Activated B cell treated with CpG ODN at 0.5 μM for 24 hours (primary cell): ENCODE data around the gene EGLN3. TPM values are rescaled to one million over a fixed set of nuclear protein-coding genes. Genes with fewer than 3 reads are reported as not detected.
"Not testable (repeated sequence)": the region's sequence is repeated elsewhere in the genome, so short reads cannot be mapped to it uniquely, and the experiment has no call there.

Source experiments
- ATAC-seq: fragments of 200-7000 bp; cut with Tn5 transposase; one replicate; pipeline ENCODE4 v1.10.0; 2021; ENCODE audit warnings: low read depth, mild to moderate bottlenecking, moderate library complexity
- CTCF ChIA-PET: fragments of 350-600 bp; sonication (Branson Sonifier 250); formaldehyde crosslinking; loops from one replicate; lab custom pipeline; 2021; ENCODE audit warnings: antibody characterized with exemption; lab: Charles Lee
- POLR2A ChIA-PET: fragments of 350-600 bp; sonication (Branson Sonifier 250); formaldehyde crosslinking; loops from one replicate; lab custom pipeline; 2021; ENCODE audit warnings: antibody characterized with exemption; lab: Charles Lee
- DNase-seq: peaks from one replicate; pipeline ENCODE4 v3.0.0; 2022
- H3K27ac Mint-ChIP-seq: one replicate; pipeline ENCODE4 v1.8.0; 2020; ENCODE audit warnings: mixed read lengths
- H3K27me3 Mint-ChIP-seq: one replicate; pipeline ENCODE4 v1.8.0; 2021; ENCODE audit warnings: mixed read lengths
- H3K36me3 Mint-ChIP-seq: one replicate; pipeline ENCODE4 v1.8.0; 2021; ENCODE audit warnings: low read depth, mixed read lengths
- H3K4me1 Mint-ChIP-seq: one replicate; pipeline ENCODE4 v1.8.0; 2021; ENCODE audit warnings: mixed read lengths
- H3K4me3 Mint-ChIP-seq: one replicate; pipeline ENCODE4 v1.8.0; 2020; ENCODE audit warnings: mild to moderate bottlenecking, mixed read lengths
- H3K9me3 Mint-ChIP-seq: one replicate; pipeline ENCODE4 v1.8.0; 2020; ENCODE audit warnings: mixed read lengths
- CTCF ChIP-seq: fragments of 200-600 bp; IDR thresholded peaks from one replicate; pipeline ENCODE4 v1.8.0; 2022; ENCODE audit warnings: antibody characterized with exemption, mild to moderate bottlenecking
- intact Hi-C: fragments of 100-400 bp; cut with micrococcal nuclease; formaldehyde crosslinking; loops from one replicate; pipeline ENCODE4 v1.15.1; 2024
- total RNA-seq: library from RNA; stranded (reverse); gene quantifications from 2 replicates; pipeline ENCODE4 v1.2.3, GENCODE V29; 2022

Gene EGLN3
- total RNA-seq, 1 donor from 2014 or later, result 0.33 TPM

GRCh38 chr14:33931461-33931860 is 19.4 kb downstream of the EGLN3 start:
- ChIA-PET CTCF (no interaction called here), POLR2A (no interaction called here)
- Mint-ChIP-seq H3K36me3 (no peaks in the 10 kb centered on the region), H3K27ac (no peak overlapping the region), H3K4me3 (no peak overlapping the region), H3K9me3 (no peaks in the 10 kb centered on the region), H3K27me3 (no peaks in the 10 kb centered on the region), H3K4me1 (no peaks in the 10 kb centered on the region)
- no peak for ATAC-seq
- DNase-seq, result no peak
- no peak for TF ChIP-seq CTCF
- intact Hi-C loops, result no loop called here

DNA sequence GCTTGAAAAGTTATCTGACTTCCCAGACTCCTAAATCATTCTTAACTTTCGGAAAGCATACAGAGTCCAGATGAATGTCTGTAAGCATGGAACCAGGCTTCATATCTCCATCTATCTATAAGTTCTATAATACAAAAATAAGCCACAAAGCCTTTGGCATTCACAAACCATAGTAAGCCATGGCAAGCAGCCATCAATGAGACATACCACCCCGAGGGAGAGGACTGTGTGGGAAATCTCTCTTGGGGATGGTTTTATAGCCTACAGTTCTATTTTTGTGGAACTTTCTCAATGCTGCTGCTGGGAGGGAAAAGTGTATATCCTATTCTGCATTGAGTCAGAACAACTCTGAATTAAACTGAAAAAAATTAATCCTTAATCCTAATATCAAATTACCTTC is 20.4 kb downstream of the EGLN3 start:
- Mint-ChIP-seq H3K36me3 (no peaks in the 10 kb centered on the region), H3K27ac (no peak overlapping the region), H3K27me3 (no peaks in the 10 kb centered on the region), H3K9me3 (no peaks in the 10 kb centered on the region), H3K4me1 (no peaks in the 10 kb centered on the region), H3K4me3 (no peak overlapping the region)
- ATAC-seq (no peak), DNase-seq (no peak)
- no peak for TF ChIP-seq CTCF
- intact Hi-C loops, result no loop called here
- ChIA-PET POLR2A (no interaction called here), CTCF (no interaction called here)

GRCh38 chr14:33929799-33930408 is 21.0 kb downstream of the EGLN3 start:
- Mint-ChIP-seq H3K4me3 (no peak overlapping the region), H3K4me1 (no peaks in the 10 kb centered on the region), H3K27ac (no peak overlapping the region), H3K27me3 (no peaks in the 10 kb centered on the region), H3K9me3 (no peaks in the 10 kb centered on the region), H3K36me3 (no peaks in the 10 kb centered on the region)
- ATAC-seq (no peak), DNase-seq (no peak)
- intact Hi-C loops, result no loop called here
- ChIA-PET POLR2A (no interaction called here), CTCF (interaction anchor here (0.6 kb wide), 1 partner anchor 168 kb away, joined by 3 read pairs; no protein-coding TSS in a partner anchor)
- no peak for TF ChIP-seq CTCF

DNA sequence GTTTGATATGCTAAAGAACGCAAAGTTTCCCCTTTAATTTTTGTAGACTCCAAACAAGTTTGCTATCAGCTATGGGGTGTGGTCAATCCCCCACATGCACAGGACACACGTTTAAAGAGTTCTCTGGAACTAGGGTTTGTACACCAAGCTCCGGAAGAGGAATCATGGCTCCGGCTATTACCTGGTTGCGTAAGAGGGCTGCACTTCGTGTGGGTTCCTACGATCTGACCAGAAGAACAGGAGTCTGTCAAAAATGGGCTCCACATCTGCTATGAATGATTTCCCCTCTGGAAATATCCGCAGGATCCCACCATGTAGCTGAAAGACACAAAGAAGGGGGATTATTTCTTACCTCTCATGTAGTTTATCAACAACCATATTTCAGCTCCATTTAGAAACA is 22.0 kb downstream of the EGLN3 start:
- DNase-seq, result no peak
- CTCF ChIA-PET, result no interaction called here
- no peaks in the 10 kb centered on the region for H3K36me3 Mint-ChIP-seq

DNA sequence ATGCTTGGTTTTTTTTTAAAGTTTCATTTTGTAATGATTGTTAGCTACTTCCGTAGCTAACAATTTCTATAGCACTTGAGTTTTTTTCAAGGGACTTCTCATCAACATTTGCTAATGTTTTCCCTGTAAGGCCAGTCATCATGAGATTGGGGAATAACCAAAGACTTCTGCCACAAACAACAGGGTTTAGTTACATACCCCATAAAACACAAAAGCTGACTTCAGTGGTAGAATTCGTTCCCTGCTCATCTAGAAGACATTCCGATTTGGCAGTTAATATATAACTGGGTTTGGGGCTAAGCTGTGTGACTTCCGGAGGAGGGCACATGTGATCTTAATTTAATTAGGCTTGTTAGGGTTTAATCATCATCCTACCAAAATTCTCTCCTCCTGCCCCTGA is 22.9 kb downstream of the EGLN3 start:
- H3K27ac Mint-ChIP-seq, result no peak overlapping the region
- ATAC-seq (no peak), DNase-seq (no peak)
- no peaks in the 10 kb centered on the region for H3K36me3 Mint-ChIP-seq
- ChIA-PET CTCF (no interaction called here), POLR2A (no interaction called here)
- H3K4me3 Mint-ChIP-seq, result no peak overlapping the region
- TF ChIP-seq CTCF, result no peak
- no peaks in the 10 kb centered on the region for H3K27me3 Mint-ChIP-seq
- intact Hi-C loops, result no loop called here
- no peaks in the 10 kb centered on the region for H3K4me1 Mint-ChIP-seq
- no peaks in the 10 kb centered on the region for H3K9me3 Mint-ChIP-seq

More for the DNA sequence above, 22.0 kb downstream of the EGLN3 start:
- intact Hi-C loops, result no loop called here
- no peaks in the 10 kb centered on the region for H3K27me3 Mint-ChIP-seq
- POLR2A ChIA-PET, result no interaction called here
- ATAC-seq, result no peak
- no peak for TF ChIP-seq CTCF
- no peaks in the 10 kb centered on the region for H3K4me1 Mint-ChIP-seq
- H3K9me3 Mint-ChIP-seq, result no peaks in the 10 kb centered on the region
- no peak overlapping the region for H3K4me3 Mint-ChIP-seq
- no peak overlapping the region for H3K27ac Mint-ChIP-seq

- CTCF ChIA-PET, H3K27me3 Mint-ChIP-seq, H3K4me1 Mint-ChIP-seq, POLR2A ChIA-PET, DNase-seq, H3K9me3 Mint-ChIP-seq, H3K4me3 Mint-ChIP-seq, H3K36me3 Mint-ChIP-seq, H3K27ac Mint-ChIP-seq, ATAC-seq, intact Hi-C loops: not testable (repeated sequence)
These were observed 23.9 kb downstream of the EGLN3 start for GRCh38 chr14:33926967-33927366.
